Right hindlimb (tissue), 1 donor: ENCODE measurements around the gene LCP1.
A peak's percentile ranks its signal among the peaks of the same experiment; 100 is the strongest.

ENCODE experiments used
- DNase-seq: peaks from one replicate; pipeline ENCODE4 v3.0.0-alpha.2; 2018

LCP1 gene

GRCh38 chr13:46154136-46154801 lies 27.7 kb downstream of the LCP1 start:
- no peak for DNase-seq

GRCh38 chr13:46152627-46153328 lies 29.2 kb downstream of the LCP1 start:
- DNase-seq: no peak

DNA sequence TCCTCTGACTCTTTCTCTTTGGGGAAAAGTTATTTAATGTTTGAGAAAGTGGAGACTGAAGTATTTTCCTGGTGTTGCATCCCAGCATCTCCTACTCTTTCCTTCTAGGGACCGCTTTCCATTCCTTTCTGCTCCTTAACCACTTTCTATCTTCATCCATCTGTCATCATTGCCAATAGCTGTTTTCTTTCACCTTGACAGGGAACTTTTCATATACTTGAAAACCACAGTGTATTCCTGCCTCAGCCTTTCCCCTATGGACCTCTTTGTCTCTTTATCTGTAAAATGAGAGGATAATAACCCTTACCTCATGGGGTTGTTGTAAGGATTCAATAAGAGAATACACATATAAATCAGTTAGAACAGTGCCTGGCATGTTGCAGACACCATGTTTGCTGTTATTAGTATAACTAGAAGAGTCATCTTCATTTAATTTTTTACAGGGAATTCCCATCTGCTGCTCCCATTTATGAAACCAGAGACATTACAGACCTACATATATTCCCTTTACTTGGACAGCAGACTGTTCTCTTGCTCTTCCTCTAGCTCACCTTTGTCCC lies 31.8 kb downstream of the LCP1 start:
- no peak for DNase-seq

- no peak for DNase-seq
Observed at GRCh38 chr13:46149272-46150133, 32.5 kb downstream of the LCP1 start.

DNA sequence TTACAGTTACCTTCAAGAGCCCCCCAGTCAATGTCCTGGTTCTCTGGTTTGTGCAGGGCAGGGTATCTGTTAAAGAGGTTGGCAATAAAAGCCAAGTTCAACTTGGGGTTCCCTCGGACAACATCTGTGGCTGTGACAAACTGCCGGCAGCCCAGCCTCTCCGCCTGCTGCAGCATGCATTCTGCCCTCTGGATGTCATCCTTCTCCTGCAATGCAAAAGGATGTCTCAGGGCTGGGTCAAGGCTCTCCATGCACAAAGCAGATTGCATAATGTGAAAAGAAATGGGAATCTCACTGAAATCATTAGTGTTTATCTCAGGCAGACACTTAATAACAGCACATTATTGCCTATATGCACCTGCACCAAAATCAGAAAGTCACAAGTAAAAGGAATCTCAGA lies 35.1 kb downstream of the LCP1 start:
- DNase-seq: no peak

GRCh38 chr13:46145950-46146349 lies 36.0 kb downstream of the LCP1 start:
- DNase-seq: no peak

GRCh38 chr13:46145135-46145534 lies 36.8 kb downstream of the LCP1 start:
- no peak for DNase-seq

GRCh38 chr13:46143184-46143701 lies 38.7 kb downstream of the LCP1 start:
- DNase-seq: no peak

DNA sequence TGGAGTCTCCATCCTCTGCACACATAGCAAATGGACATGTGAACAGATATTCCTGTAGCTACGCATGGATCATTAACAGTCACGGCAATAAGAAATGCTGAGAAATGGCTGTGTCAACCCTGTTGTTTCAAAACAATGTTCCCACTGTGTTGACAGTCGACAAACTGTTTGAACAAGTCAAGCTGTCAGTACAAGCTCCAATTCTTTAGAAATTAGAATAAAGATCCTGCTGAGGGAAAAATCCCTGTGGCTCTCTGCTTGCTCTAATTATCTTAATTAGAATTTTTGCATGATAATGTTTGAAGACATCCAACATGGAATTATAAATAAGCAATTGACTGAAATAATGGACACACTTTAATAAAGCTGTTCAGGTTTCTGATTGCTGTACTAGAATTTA lies 39.2 kb downstream of the LCP1 start:
- no peak for DNase-seq

GRCh38 chr13:46140044-46140443 lies 41.9 kb downstream of the LCP1 start:
- no peak for DNase-seq

DNA sequence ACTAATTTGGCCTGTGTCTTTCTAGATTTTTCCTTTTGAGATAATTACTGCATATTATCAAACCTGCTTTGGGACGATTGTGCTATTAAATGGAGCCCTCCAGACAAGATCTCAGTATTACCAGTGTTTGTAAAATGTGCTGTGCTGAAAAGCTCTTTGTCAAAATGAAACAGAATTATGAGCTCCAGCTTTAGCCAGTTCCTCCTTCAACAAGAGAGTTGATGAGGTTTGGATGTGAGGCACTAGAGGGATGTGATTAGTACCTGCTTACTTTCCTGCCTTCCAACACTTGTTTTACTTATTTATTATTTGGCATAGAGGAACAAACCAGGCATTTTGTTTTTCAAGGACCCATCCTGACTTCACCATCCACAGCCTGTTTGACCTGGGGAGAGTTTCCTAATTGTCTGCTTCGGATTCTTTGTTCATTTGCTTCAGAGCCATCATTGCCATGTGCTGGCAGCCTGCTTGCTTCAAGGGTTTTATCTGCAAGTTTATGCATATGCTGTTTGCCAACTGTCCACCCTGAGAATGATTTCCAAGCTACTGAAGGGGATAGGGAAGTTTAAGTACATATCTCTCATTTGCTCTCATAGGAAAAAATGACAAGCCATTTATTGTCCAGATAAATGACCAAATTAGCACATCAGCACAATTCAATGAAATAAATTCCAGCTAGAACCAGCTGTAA lies 44.2 kb downstream of the LCP1 start:
- DNase-seq: no peak

DNA sequence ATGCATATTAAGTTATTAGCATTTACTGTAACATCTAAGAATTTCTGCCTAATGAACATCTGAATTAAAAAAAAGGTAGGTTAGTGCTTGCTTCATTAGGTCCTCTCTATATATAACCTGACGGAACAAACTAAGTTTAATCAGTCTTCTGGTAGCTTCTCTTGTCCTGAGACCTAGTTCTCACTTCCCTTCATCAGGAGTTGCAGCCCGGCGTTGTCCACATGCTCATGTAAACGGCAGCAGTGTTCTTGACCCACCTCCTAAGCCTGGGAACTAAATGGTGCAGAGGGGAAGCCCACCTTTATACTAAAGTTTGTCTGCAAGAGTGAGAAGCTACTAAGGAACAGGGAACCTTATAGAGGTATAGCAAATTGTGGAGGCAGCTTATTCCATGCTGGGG lies 45.3 kb downstream of the LCP1 start:
- no peak for DNase-seq

DNA sequence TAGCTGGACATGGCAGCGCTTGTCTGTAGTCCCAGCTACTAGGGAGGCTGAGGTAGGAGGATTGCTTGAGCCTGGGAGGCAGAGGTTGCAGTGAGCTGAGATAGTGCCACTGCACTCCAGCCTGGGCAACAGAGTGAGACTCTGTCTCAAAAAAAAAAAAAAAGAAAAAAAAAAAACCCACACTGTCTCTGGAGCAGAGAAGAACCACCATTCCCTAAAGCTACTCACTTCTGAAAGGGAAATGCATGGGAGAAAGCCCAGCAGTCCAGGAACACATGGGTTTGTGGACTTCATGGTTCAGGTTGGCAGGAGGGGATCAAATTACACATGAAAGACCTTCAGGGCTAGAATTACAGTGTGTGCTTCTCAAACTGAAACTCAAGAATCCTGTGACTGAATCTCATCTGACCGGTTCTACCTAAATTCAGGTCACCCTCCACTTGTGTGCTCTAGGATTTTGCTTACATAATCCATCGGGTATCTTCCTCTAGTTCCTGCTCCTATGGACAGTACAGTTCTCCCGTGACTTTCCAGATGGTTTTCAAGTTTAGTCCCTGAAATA lies 46.9 kb downstream of the LCP1 start:
- no peak for DNase-seq

GRCh38 chr13:46134494-46134893 lies 47.5 kb downstream of the LCP1 start:
- DNase-seq: no peak

DNA sequence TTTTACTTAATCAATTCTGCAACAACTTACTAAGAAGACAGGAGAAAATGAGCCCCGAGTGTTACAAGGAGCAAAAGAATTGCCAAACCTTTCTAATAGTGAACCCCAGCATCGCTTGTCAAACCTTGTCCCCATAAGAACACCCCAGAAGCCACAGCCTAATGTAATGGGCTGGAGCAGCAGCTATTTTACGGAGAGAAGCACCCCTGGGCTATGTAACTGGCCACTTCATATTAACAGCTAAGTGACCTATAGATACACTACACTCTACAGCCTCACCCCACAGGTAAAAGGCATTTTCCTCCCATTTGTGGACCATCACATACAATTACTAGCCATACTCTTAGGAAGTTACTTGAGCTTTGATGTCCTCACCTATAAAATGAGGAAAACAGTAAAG lies 49.9 kb downstream of the LCP1 start:
- DNase-seq: no peak

DNA sequence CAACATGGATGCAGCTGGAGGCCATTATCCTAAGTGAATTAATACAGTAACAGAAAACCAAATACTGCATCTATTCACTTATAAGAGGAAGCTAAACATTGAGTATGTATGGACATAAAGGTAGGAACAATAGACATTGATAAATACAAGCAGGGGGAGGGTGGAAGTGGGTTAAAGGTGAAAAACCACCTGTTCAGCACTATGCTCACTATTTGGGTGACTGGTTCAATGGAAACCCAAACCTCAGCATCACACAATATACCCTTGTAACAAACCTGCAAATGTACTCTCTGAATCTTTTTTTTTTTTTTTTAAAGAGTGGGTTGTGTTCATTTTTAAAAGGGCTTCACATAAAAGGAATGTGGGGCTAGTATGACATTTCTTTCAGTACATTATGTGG lies 50.3 kb downstream of the LCP1 start:
- no peak for DNase-seq

GRCh38 chr13:46129955-46130618 lies 51.9 kb downstream of the LCP1 start:
- DNase-seq: no peak

GRCh38 chr13:46129124-46129523 lies 52.9 kb downstream of the LCP1 start:
- no peak for DNase-seq

- DNase-seq: no peak
Observed at GRCh38 chr13:46127358-46128023, 54.5 kb downstream of the LCP1 start.

DNA sequence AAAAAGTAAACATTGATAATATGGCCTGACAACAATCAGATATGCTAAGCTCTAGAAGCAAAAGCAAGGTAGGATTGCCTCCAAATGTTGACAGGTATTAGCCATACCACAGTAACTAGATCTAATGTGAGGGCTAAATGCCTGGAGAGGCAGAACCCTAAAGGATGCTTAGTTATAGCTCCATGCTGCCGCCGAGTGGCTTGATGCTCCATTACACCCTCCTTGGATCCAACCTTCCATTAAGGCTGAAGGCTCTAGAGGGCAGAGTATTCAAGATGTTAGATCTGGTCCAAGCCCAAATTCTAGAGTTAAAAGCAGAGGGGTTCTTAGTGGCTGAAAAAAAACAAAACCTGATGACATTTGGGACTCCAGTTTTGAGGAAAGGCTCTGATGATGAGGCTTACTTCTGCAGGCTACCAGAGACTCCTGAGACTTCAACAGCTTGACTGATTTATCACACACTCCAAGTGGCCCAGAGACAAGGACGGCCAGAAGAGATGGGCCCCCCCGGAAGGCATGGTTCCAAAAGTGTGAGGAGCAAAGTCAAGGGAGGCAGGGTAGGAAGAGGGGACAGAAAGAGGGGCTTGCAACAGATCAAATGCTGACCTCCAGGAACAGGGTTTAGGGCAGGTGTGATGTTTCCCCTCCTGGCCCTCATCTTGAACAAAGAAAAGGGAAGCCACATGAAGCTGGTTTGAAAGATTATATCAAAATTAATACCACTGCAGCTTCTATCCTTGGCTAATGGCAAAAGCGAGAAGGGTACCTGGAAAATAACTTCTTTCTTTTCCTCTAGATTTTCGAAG lies 55.2 kb downstream of the LCP1 start:
- DNase-seq: peak; percentile 57
